Endometrium (tissue), 2 donors: ENCODE data around the gene PEAK1.

Experiments used
- FAIRE-seq: peaks from 2 replicates; lab custom pipeline; 2012; peaks lifted over from hg19 to GRCh38; lab: Jason Lieb, UNC
- donor health status: control.
- donor health status: control.

Gene PEAK1, protein sequence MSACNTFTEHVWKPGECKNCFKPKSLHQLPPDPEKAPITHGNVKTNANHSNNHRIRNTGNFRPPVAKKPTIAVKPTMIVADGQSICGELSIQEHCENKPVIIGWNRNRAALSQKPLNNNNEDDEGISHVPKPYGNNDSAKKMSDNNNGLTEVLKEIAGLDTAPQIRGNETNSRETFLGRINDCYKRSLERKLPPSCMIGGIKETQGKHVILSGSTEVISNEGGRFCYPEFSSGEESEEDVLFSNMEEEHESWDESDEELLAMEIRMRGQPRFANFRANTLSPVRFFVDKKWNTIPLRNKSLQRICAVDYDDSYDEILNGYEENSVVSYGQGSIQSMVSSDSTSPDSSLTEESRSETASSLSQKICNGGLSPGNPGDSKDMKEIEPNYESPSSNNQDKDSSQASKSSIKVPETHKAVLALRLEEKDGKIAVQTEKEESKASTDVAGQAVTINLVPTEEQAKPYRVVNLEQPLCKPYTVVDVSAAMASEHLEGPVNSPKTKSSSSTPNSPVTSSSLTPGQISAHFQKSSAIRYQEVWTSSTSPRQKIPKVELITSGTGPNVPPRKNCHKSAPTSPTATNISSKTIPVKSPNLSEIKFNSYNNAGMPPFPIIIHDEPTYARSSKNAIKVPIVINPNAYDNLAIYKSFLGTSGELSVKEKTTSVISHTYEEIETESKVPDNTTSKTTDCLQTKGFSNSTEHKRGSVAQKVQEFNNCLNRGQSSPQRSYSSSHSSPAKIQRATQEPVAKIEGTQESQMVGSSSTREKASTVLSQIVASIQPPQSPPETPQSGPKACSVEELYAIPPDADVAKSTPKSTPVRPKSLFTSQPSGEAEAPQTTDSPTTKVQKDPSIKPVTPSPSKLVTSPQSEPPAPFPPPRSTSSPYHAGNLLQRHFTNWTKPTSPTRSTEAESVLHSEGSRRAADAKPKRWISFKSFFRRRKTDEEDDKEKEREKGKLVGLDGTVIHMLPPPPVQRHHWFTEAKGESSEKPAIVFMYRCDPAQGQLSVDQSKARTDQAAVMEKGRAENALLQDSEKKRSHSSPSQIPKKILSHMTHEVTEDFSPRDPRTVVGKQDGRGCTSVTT (N-terminal part only)

DNA sequence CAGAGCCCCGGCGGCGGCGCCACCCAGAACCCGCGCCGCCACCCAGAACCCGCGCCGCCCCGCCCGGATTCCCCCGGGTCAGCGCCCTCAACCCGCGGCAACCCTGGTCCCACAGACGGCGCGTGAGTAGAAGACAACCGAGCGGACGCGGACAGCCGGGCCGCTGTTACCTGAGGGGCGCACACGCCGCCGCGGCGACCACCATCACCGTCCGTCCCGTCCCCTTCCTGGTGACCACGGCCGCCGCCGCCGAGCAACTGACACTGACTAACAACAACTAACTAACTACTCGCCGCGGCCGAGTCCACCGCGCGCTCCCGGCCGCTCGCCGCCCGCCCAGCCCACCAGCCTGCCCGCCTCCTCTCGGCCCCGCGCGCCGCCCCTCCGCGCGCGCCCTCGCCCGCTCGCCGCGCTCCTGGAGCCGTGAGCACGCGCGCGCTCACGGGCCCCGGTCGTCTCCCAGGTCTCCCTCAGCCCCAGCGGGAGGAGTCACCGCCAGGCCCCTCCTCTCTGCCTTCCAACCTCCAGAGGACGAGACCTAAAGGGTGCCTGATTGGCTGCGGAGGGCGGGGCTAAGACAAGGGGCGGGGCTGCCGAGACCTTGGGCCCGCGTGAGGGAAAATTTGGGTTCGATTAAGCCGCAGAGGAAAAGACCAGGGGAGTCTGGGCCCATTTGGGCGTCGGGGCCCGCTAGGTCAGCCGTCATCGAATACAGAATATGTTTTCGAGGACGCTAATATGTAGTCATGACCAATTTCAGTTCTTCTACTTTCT, at the start of gene PEAK1:
Gene PEAK1, minus strand, starts transcription at position 269 of the 774 bp plus-strand sequence. CDS start 238,178 bp downstream, outside the sequence.
- no peak for FAIRE-seq

DNA sequence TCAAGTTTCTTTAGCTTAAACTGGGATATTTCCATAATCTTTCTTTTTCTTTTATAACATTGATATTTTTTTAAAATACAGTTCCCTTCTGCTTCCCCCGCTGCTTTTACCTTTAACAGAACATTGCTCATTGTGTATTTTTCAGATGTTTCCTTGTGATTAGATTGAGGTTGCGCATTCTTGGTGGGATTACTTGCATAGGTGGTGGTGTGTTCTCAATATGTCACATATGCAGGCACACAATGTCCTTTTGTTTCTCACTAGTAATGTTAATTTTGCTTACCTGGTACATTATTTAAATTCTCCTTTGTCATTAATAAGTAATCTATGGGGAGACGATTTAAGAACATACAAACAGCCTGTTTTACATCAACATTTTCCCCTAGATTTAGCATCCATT, 49.0 kb upstream of the PEAK1 start:
- FAIRE-seq, result no peak

DNA sequence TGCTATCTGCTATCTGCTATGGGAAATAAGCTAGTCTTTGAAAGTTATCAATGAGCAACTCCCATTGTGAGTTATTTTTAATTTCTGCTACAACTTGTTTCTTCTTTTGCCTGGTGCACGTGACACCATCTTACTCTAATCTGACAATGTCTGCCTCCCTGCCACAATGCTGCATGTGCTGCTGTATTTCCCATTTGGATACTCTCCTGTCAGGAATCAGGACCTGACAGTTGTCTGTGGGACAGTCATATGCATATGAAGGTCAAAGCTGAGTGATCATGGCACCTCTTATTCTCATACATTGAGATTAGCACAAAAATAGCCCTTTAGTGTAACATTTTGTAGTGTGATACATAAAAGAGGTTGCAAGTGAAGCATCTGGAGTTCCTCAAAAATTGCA, 46.6 kb upstream of the PEAK1 start:
- FAIRE-seq, result no peak

DNA sequence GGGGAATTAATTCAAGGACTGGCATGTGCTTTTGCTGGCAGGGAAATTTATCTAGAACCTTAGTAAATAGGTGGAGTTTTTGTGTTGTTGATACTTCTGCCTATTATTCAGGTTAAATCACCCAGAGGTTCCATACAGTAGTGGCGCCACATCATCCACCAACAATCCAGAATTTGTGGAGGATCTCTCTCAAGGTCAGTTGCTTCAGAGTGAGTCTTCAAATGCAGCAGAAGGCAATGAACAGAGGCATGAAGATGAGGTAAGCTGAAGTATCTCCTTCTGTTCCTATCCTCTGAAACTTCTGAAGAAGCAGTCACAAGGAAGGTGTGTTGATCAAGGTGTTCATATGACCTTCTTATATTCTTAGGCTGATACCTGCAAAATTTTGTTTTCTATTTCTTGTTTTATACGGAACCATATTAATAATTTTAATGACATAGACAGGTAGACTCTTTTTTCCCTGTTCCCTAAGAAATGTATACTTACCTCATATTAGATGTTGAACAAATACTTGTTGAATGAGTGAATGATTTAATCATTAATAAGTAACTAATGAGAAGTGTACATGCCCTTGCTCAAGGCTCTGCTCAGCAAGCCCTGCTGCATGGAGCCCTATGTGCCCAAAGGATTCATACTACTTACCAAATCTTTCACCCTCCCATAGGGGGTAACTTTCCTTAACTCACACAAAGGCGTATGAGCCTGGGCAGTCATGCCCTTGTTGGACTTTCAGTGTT, 44.4 kb upstream of the PEAK1 start:
- no peak for FAIRE-seq

DNA sequence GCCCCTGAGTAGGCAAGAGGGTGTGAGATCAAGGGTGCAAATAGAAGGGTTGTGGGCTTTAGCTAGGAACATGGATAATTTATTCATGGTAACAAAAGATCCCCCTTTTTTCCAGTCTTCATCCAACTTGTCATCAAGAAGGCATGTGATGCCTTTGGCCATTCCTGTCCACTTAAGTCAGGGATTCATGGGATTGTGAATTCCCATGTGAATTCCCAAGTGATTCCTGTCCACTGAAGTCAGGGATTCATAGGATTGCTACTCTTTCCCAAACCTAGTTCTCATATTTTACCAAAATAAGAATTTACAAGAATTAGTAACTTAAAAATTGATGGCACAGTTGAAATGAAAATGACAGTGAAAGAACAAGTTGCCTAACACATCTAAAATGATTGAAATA, 41.6 kb upstream of the PEAK1 start:
- FAIRE-seq, result no peak

DNA sequence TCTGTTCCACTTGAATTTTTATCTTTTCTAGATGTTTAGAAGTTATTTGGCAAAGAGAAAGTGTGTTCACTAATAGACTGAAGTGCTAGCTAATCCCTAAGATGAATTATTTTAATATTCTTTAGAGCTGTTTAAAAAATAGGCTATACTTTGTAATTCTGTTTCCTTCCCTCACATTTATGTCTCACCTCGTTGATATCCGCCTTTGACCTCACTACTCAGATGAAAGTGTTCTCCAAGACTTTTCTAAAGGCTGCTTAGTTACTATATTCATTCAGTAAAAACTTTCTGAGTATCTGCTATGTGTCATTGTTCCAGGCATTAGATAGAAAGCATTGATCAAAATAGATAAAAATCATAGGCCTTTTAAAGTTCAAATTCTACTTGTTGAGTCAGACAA, 39.1 kb upstream of the PEAK1 start:
- FAIRE-seq, result no peak

DNA sequence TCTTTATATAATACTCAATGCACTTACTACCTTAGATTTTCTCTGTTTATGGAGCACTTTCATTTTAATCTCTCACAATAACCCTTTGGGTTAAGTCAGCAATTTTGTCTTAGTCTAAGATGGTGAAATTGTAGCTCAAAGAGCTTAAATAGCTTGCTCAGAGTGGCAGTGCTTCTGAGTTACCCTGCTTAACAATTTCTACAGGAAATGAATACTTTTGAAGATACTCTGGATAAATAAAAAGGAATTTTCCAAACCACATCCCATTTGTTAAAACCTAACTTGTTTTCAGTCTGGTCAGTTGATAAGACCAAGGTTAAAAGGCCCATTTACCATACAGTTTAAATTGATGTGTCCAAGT, 38.0 kb upstream of the PEAK1 start:
- FAIRE-seq, result no peak

DNA sequence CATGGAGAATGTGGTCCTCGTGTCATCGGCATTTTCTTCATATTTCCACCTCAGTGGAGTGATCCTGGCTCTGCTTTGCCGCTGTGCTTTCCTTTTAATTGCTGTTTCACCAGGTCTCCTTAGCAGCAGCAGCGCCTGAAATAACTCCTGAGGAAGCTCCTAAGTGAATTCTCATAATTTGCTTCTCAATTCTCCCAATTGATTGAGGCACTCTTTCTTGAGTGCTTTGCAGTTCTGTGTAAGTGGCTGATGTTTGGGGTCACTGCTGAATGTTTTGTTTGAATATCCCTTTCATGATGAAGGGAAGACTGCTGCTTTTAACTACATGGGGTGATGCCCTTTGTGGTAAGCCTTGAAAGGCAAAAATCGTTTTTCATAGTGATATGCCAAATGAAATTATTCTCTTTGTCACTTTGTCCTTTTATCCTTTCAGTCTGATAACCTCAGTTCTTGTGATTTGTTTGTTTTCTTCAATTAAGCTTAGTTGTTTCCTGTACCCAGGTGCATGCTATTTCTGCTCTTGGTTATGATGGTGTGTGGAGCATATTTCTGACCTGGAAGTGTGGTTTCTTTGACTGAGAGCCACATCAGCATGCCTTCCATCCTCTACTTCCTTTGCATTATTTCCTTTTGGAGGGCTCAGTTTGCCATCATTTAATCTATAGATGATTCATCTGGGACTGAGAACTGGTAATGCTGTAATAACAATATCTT, 37.4 kb upstream of the PEAK1 start:
- no peak for FAIRE-seq

DNA sequence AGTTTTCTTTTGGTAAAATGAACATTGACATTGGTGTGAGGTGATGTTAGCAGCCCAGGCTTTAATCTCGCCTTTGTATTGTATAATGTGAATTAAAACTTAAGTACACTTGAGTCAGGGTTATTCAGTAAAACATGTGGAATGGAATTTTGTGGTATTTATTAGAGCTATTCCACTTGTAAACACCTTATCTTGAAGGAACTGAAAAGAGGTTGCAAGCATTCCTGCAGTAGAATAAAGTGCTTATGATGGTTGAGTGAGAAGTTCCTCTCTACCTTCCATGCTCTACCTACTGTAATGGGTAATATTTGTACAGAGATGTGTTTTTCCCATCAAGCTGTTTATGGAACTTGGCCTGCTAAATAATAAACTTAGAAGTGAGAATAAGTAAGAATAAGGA, 36.8 kb upstream of the PEAK1 start:
- FAIRE-seq, result no peak

DNA sequence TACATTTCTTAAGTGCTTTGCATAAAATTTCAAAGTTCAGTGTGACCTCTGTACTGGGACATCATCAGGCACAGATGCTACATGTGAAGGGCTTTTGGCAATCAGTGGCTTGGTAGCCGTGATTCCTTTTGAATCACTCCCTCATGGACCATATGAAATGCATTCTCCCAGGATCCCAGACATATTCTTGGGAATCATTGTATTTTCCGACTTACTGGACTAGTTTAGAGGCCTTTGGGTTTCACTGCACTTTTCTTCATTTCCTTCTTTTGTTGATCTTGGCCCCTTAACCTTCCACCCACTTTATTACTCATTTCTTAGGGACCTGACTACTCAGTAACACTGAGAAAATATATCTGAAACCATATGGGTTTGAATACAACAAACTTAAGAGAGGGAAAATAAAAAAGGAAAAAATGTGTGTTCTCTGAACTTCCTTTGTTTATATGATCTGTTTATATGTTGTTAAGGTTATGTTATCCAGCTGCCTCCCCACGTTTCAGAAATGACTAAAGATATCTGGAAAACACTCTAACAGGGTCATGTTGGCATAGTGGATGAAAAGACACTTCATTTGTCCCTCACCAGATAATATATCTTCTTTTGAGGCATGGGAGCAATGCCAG, 35.9 kb upstream of the PEAK1 start:
- peak; percentile 99 for FAIRE-seq

DNA sequence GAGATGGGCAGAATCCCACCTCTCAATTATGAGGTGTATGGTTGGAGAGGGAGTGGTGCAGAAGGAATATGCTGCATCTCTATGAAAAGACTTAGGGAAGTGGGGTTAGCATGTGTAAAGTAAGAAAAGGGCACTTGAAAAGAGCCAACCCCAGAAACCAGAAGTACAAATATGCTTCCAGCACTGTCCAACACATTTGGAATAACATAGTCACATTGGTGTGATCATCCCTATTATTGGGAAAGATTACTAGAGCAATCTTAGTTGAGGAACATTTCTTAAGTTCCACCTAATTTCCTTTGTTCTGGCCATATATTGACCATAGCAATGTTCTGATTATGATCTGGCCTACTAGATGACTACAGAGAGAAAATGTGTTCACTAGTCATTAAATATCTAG, 35.0 kb upstream of the PEAK1 start:
- FAIRE-seq, result no peak

DNA sequence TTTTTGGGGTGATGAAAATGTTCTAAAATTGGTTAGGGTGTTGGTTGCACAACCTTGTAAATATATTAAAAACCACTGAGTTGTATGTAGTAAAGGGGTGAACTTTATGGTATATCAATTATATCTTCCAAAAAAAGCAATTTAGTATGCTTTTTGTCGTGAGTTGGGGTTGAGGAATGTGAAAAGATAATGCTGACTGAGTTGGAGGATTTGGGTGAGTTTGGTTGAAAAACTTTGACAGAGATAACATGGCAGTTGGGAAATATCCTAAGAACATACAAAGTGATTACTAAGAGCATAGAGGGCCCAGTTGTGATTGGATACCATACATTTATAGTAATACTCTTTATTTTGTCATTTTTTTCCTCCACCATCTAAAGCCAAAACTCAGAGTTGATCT, 34.4 kb upstream of the PEAK1 start:
- no peak for FAIRE-seq

DNA sequence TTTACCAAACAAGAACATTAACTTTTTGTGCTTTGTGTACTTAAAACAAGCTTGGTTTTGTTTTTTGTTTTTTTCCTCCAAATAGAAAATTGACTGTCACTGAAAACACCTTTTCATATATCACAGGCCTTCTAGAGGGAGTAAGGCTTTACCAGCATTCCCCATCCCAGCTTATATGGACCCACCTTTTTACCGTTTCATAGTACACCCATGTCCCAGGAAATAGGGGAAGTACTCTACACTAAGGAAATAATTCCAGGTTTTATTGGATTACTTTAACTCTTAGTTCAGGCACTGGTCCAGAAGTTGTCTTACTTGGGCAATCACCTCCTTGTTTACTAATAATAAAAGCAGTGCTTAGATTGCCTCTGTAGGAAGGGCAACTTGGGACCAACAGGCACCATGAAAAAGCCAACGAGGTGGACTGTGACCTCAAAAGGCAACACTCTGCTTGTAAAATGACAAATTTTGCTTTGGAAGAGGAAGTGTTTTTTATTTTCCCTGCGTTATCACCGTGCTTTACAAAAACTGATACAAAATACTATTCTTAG, 27.0 kb upstream of the PEAK1 start:
- FAIRE-seq, result no peak

DNA sequence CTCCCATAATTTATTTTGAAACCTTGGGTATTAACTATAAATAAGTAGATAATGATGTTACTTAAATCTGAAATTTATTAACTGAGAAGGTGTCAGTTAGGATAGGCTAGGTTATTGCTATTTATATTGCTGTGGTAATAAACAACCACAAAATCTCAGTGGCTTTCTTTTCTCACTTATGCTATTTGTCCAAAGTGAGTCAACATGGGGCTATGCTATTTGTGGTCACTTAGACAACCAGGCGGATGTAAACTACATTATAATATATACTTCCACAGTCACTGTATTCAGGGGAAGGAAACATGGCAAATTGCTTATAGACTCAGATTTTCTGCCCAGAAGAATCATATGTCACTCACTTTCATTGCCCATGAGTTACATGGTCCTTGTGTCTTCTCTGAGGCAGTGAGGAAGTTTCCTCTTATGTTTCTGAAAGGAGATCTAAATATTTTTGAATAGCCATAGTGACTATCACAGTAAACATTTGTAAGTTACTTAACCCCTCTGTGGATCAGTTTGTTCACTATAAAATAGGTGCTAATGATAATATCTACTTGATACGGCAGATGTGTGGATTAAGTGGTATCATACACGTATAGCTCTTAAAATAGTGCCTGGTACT, 20.6 kb upstream of the PEAK1 start:
- no peak for FAIRE-seq

DNA sequence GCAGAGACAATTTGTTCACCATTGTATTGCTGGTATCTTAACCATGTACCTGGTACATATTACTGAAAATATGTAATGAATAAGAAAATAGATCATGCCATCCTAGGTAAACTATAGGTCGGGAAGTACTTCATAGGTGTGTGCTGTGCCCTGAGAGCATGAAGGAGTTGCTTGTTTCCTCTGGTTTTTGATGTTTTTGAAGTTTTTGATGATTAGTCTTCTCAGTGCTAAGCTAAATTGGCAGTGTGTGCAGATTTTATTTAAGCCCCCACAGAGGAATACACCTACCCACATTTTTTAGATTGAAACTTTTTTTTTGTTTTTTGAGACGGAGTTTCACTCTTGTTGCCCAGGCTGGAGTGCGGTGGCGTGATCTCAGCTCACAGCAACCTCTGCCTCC, 17.4 kb upstream of the PEAK1 start:
- no peak for FAIRE-seq

DNA sequence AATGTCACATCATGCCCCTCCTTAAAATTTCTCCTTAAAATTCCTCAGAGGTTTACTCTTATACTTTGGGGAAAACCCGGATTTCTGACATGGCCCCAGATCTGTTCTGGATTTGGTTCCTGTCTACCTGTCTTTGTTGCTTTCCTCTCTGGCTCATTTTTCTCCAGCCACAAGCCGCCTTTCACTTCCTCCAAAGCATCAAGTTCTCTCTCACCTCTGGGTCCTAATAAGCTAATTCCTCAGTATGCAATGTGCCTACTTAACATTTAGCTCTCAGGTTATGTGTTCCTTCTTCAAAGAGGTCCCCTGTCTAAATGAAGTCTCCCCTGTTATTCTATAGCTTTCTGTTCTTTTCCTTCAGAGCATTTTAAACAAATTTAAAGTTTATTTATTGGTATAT, 16.9 kb upstream of the PEAK1 start:
- no peak for FAIRE-seq

DNA sequence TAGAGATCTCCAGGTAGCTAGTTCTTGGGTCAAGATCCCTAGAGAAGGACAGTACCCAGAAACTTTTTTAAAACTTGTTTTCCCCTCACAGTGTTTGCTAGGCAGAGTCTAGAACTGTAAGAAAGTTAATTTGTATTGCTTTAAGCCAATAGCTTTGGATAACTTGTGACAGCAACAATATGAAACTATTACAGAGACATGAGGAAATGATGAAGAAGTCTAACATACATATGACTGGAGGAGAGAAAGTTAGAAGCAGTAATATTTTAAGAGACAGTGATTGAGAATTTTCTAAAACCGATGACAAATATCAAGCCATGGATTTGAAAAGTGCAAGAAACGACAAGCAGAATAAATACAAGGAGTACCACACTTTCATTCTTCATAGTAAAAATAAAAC, 10.7 kb upstream of the PEAK1 start:
- FAIRE-seq, result no peak

DNA sequence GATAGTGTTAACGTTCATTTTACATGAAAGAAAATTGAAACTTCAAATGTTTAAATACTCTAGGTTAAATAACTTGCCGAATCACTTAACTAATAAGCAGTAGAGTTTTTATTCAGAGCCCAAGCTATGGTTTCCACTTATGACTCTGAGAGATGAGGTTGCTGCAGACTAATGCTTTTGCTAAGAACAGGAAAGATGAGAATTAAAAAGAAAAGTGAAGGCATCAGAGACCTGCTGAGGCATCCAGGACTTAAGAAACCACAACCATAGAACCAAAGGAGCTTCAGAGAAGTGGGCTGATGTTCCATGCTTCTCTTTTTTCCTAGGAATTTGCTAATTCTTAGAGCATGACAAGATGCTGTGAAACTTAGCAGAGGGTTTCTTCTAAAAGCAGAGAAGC, 10.3 kb upstream of the PEAK1 start:
- no peak for FAIRE-seq

DNA sequence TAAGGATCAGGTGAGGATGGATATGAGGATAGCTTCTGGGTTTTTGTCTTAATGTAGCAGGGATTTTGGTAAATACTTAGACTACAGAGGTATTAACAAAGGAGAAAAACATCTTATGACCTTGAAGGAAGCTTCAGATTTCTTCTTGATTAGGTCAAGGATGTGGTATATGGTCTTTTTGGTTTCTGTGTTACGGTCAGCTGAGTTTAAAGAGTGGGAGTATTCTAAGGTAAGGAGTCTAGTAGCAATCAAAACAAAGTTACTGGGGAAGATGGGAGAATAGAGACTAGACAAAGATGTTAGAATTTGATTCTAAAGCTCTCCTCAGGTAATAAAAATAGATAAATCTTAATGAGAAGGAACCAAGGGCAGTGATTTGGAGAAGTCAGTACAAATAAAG, 7.0 kb upstream of the PEAK1 start:
- no peak for FAIRE-seq

DNA sequence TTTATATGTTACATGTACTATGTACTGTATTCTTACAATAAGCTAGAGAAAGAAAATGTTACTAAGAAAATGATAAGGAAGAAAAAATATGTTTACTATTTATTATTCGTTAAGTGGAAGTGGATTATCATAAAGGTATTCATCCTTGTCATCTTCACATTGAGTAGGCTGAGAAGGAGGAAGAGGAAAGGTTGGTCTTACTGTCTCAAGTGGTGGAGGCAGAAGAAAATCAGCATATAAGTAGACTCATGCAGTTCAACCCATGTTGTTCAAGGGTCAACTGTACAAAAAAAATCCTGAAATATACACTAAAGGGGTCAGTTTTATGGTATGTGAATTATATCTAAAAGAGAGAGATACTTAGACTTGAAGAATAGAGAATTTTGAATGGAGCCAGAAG, 6.5 kb upstream of the PEAK1 start:
- FAIRE-seq, result no peak
